Gastroesophageal sphincter (tissue), 4 donors: Measurements from ENCODE around the gene WRAP53. TPM values are rescaled to one million over a fixed set of nuclear protein-coding genes. Genes with fewer than 3 reads are reported as not detected.
A peak's percentile ranks its signal among the peaks of the same experiment; 100 is the strongest.

ENCODE experiments used
- ATAC-seq: fragments of 150-250 bp; one replicate; pipeline ENCODE4 v1.9.1; 2016; ENCODE audit warnings: mild to moderate bottlenecking, moderate library complexity
- H3K27ac ChIP-seq, 4 donors: fragments of 200-600 bp; sonication (generic) in 3 of 4; 1 replicate in 3 of 4; 2 replicates in 1 of 4; pipeline ENCODE4 v1.5.1; 2016 to 2019
- H3K27me3 ChIP-seq: fragments of 200-600 bp; sonication (generic); one replicate; pipeline ENCODE4 v1.5.1; 2019
- H3K36me3 ChIP-seq, 2 donors: fragments of 200-600 bp; sonication (generic); one replicate each; pipeline ENCODE4 v1.5.1; 2019; ENCODE audit warnings: control low read depth in 1 of 2
- H3K4me1 ChIP-seq, 3 donors: fragments of 200-600 bp; sonication (generic); 1 replicate in 2 of 3; 2 replicates in 1 of 3; pipeline ENCODE4 v1.5.1; 2016 to 2019; ENCODE audit warnings: control low read depth in 2 of 3
- H3K4me3 ChIP-seq, 2 donors: fragments of 200-600 bp; sonication (generic); one replicate each; pipeline ENCODE4 v1.5.1; 2019; ENCODE audit warnings: mild to moderate bottlenecking in 1 of 2, moderate library complexity in 1 of 2
- H3K9me3 ChIP-seq, 3 donors: fragments of 200-600 bp; sonication (generic); one replicate each; pipeline ENCODE4 v1.5.1; 2017 to 2019; ENCODE audit warnings: control low read depth in 2 of 3
- CTCF ChIP-seq, 4 experiments: fragments of 200-600 bp in 2 of 4; fragments of 450-650 bp in 2 of 4; sonication (generic) in 1 of 4; IDR thresholded peaks; one replicate each; pipeline ENCODE4 v1.5.1; 2017 to 2019; ENCODE audit warnings: antibody characterized with exemption in 4 of 4, mild to moderate bottlenecking in 2 of 4, moderate library complexity in 2 of 4
- EP300 ChIP-seq: sonication (generic); formaldehyde crosslinking; IDR thresholded peaks from one replicate; pipeline ENCODE4 v1.6.1; 2017; ENCODE audit warnings: antibody characterized with exemption, mild to moderate bottlenecking
- POLR2A ChIP-seq, 2 donors: fragments of 450-650 bp; IDR thresholded peaks; one replicate each; pipeline ENCODE4 v1.6.1; 2017; ENCODE audit warnings: antibody characterized with exemption in 2 of 2, mild to moderate bottlenecking in 2 of 2, moderate library complexity in 1 of 2
- POLR2AphosphoS5 ChIP-seq: sonication (generic); formaldehyde crosslinking; IDR thresholded peaks from one replicate; pipeline ENCODE4 v1.6.1; 2017; ENCODE audit warnings: antibody characterized with exemption
- WGBS, 2 donors: methylation state at CpG; one replicate each; pipeline ENCODE4 v1.1.5; 2018; ENCODE audit warnings: low coverage in 1 of 2; 5-methylcytosine and 5-hydroxymethylcytosine counted together
- total RNA-seq, 4 donors: library from RNA; depleted of rRNA; stranded (reverse); fragments of >200 nt; gene quantifications; one replicate each; pipeline ENCODE4 v1.1.0, GENCODE V29; 2016

The WRAP53 gene
- total RNA-seq, 4 donors from 2014 or later = 2.8 to 4.7 (median 3.9) TPM

DNA sequence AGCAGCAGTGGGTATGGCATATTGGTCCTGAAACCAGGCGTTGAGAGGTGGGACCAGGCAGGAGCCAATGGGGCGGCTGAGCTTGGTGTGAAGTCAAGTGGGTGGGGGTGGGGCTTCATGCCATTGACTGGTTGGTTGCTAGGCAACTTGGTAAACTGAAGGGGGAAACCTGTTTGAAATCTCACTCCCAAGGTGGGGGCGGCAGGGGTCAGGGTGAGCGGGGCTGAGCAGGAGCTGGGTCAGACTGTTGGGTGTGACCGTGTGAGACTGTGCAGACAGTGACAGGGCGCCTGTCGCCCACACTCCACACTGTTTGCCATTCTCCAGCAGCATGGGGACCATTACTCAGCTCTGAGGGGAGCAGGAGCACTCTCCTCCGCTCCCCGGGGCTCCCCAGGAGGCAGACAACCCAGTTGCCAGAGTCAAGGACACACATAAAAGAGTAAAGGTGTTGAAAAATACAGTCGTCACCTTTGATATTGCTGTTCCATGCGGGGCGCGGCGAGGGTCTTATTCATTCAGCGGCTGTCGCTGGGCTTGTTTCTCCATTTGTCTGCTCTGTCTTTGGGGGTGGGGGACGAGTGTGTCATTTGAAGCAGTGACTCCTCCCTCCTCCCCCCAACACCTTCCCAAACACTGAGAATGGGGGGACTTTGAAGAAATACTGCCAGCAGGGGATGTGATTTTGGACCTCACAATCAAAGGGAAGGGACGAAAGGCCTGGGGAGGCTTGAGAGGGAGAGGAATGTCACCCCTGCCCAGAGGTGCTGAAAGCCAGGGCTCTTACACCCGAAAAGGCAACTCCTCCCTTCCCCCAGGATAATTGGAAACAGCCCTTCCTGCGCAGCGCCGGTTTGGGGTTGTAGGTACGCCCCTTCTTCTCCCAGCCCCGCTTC, 15.6 kb downstream of the WRAP53 start:
- H3K27me3 ChIP-seq = peaks cover 81% of the 10 kb centered on the region
- H3K36me3 ChIP-seq = peaks cover 0 to 36% of the 10 kb centered on the region in 2 donors
- no peaks in the 10 kb centered on the region for H3K9me3 ChIP-seq
- H3K4me3 ChIP-seq = no peak overlapping the region
- WGBS, 2 donors = 14 to 31% methylated on average over 7 to 21 of the region's 24 CpGs
- no peak for TF ChIP-seq CTCF (IDR thresholded peaks at IDR 0.05)
- no peak for TF ChIP-seq POLR2AphosphoS5
- no peak for TF ChIP-seq POLR2A (IDR thresholded peaks at IDR 0.05)
- no peak for TF ChIP-seq EP300
- peaks cover 0 to 25% (median 11%) of the 10 kb centered on the region in 3 donors for H3K4me1 ChIP-seq
- no peak for ATAC-seq
- no peak overlapping the region for H3K27ac ChIP-seq

DNA sequence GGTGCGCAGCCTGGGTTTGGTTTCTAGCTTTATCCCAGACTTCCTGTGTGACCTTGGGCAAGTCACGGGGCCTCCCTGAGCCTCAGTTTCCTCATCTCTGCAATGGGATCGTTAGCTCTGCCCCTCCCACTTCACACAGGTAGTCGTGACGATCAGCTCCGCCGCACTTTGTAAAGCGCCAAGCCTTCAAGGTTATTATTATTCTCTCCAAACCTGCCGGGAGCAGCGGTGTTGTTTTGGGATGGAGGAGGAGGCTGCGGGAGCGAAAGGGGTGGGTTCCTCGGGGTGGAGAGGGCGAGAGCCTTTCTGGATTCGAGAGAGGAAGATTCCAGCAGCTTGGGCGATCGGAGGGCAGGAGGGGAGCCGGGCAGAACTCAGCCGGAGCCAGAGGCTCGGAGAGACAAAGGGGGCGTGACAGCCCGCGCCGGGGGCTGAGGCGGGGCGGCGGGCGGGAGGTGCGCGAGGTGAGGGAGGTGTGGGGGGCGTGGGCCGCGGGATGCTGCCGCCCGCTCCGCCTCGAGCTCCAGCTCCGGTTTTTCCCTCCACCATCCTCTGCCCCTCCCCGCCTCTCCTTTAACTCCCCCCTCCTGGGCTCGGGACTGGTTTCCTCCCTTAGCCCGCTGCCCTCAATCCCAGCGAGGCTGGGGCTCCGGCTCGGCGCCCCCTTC, 16.5 kb downstream of the WRAP53 start, which contains the start of gene EFNB3:
Gene EFNB3 (plus strand): TSS at position 602 of the 668 bp plus-strand sequence. CDS start 397 bp downstream, outside the sequence.
- Histone ChIP-seq H3K27ac (no peak within 1 kb of the TSS), H3K9me3 (no peaks in the 10 kb centered on the region), H3K4me1 (peaks cover 0 to 25% (median 11%) of the 10 kb centered on the region in 3 donors), H3K4me3 (peak within 1 kb of the TSS in 1 of 2 donors; percentile 48), H3K36me3 (peaks cover 0 to 35% of the 10 kb centered on the region in 2 donors), H3K27me3 (peaks cover 90% of the 10 kb centered on the region)
- 0 to 11% methylated on average over 2 to 3 of the region's 45 CpGs for WGBS, 2 donors
- ATAC-seq = no peak
- TF ChIP-seq POLR2A (IDR thresholded peaks at IDR 0.05) (no peak), CTCF (IDR thresholded peaks at IDR 0.05) (no peak), EP300 (no peak), POLR2AphosphoS5 (no peak)

- WGBS, 2 donors = 10 to 17% methylated on average over 4 to 8 of the region's 50 CpGs
- H3K27ac ChIP-seq = no peak overlapping the region
- TF ChIP-seq POLR2AphosphoS5 (no peak), POLR2A (IDR thresholded peaks at IDR 0.05) (no peak), CTCF (IDR thresholded peaks at IDR 0.05) (no peak), EP300 (no peak)
- H3K9me3 ChIP-seq = no peaks in the 10 kb centered on the region
- ATAC-seq = peak; percentile 24
- peaks cover 98% of the 10 kb centered on the region for H3K27me3 ChIP-seq
- peak overlapping the region in 1 of 2 donors; percentile 48 for H3K4me3 ChIP-seq
- peaks cover 0 to 25% (median 11%) of the 10 kb centered on the region in 3 donors for H3K4me1 ChIP-seq
- H3K36me3 ChIP-seq = peaks cover 0 to 27% of the 10 kb centered on the region in 2 donors
Observed at GRCh38 chr17:7705269-7706255, 17.3 kb downstream of the WRAP53 start.

DNA sequence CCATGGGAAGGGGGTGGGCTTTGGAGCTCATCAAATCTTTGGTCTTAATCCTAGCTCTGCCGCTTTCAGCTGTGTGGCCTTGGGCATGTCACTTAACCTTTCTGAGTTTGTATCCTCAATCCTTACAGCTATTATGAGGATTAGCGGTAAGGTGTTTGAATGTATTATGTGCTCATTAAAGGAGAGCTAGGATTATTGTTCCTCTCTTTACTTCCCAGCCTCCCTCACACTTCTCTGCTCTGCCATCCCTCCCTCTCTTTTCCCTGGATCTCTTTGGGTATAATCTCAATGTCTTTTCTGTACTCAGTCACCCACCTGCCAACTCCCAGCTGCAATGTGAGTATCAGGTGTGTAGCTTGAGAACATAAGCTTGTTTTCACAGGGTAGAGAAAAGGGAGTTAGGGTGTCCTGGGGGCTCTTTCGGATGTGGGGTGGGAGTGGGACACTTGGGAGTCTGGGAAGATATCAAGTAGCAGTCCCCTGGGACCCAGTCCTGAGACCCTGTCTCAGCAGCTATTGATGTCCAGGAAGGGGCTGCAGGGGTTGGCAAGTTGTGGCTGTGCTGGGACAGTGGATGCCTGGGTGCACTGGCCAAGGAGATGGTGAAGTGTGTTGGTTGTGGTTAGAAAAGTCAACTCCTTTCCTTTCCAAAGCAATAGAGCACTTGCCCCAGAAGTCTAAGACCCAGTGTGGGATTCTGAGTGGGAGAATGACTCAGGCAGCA, 18.5 kb downstream of the WRAP53 start:
- ATAC-seq = no peak
- H3K4me3 ChIP-seq = no peak overlapping the region
- H3K36me3 ChIP-seq = peaks cover 0 to 15% of the 10 kb centered on the region in 2 donors
- TF ChIP-seq EP300 (no peak), CTCF (IDR thresholded peaks at IDR 0.05) (no peak), POLR2AphosphoS5 (no peak)
- WGBS, 2 donors = 95% methylated on average over 2 of the region's 3 CpGs; no CpG with 5 or more reads in 1 of the 2 donors
- no peak overlapping the region for H3K27ac ChIP-seq
- no peaks in the 10 kb centered on the region for H3K9me3 ChIP-seq
- peaks cover 100% of the 10 kb centered on the region for H3K27me3 ChIP-seq
- H3K4me1 ChIP-seq = peaks cover 0 to 25% (median 11%) of the 10 kb centered on the region in 3 donors
